NK-92 (cell line): ENCODE measurements around the gene HOXA9.

Experiments used
- DNase-seq: peaks from one replicate; lab custom pipeline; 2025; ENCODE audit not compliant: unreplicated experiment; lab: John Stamatoyannopoulos, UW

HOXA9 gene

GRCh38 chr7:27115221-27116026 lies 49.9 kb downstream of the HOXA9 start:
- no peak for DNase-seq

GRCh38 chr7:27114881-27115220 lies 50.5 kb downstream of the HOXA9 start:
- no peak for DNase-seq

GRCh38 chr7:27113991-27114769 lies 51.2 kb downstream of the HOXA9 start:
- no peak for DNase-seq

GRCh38 chr7:27112955-27113949 lies 52.1 kb downstream of the HOXA9 start:
- DNase-seq, result no peak
